ENCODE data around the gene PIWIL4.
"Not testable (repeated sequence)": the region's sequence is repeated elsewhere in the genome, so short reads cannot be mapped to it uniquely, and the experiment has no call there.

Gene PIWIL4

GRCh38 chr11:94639901-94640721, 72.9 kb downstream of the PIWIL4 start:
- H3K27ac ChIP-seq (ENCODE audit: low read length), result no peak overlapping the region
- no peak overlapping the region for H3K4me3 ChIP-seq (ENCODE audit: low read depth in 1 of 2, low read length in 2 of 2)

GRCh38 chr11:94641167-94641761, 74.1 kb downstream of the PIWIL4 start:
- no peaks in the 10 kb centered on the region for H3K9me3 ChIP-seq (ENCODE audit: control insufficient read depth in 1 of 2, low read length in 2 of 2)
- H3K4me1 ChIP-seq (ENCODE audit: control insufficient read depth in 1 of 2, insufficient read depth in 2 of 2, low read length in 2 of 2), result peaks cover 5 to 7% of the 10 kb centered on the region in 2 donors
- H3K27ac ChIP-seq (ENCODE audit: low read length), result no peak overlapping the region
- no peak overlapping the region for H3K4me3 ChIP-seq (ENCODE audit: low read depth in 1 of 2, low read length in 2 of 2)
- H3K27me3 ChIP-seq (ENCODE audit: low read depth, low read length), result no peaks in the 10 kb centered on the region
- no peaks in the 10 kb centered on the region for H3K36me3 ChIP-seq (ENCODE audit: control insufficient read depth in 1 of 2, insufficient read depth in 2 of 2, low read length in 2 of 2)

More at GRCh38 chr11:94639901-94640721, 72.9 kb downstream of the PIWIL4 start:
- H3K9me3 ChIP-seq (ENCODE audit: control insufficient read depth in 1 of 2, low read length in 2 of 2), result no peaks in the 10 kb centered on the region
- H3K4me1 ChIP-seq (ENCODE audit: control insufficient read depth in 1 of 2, insufficient read depth in 2 of 2, low read length in 2 of 2), result peaks cover 5 to 7% of the 10 kb centered on the region in 2 donors
- no peaks in the 10 kb centered on the region for H3K27me3 ChIP-seq (ENCODE audit: low read depth, low read length)
- no peaks in the 10 kb centered on the region for H3K36me3 ChIP-seq (ENCODE audit: control insufficient read depth in 1 of 2, insufficient read depth in 2 of 2, low read length in 2 of 2)

GRCh38 chr11:94643186-94643585, 76.0 kb downstream of the PIWIL4 start:
- H3K27me3 ChIP-seq (ENCODE audit: low read depth, low read length); H3K36me3 ChIP-seq (ENCODE audit: control insufficient read depth in 1 of 2, insufficient read depth in 2 of 2, low read length in 2 of 2); H3K4me1 ChIP-seq (ENCODE audit: control insufficient read depth in 1 of 2, insufficient read depth in 2 of 2, low read length in 2 of 2); H3K27ac ChIP-seq (ENCODE audit: low read length); H3K9me3 ChIP-seq (ENCODE audit: control insufficient read depth in 1 of 2, low read length in 2 of 2); H3K4me3 ChIP-seq (ENCODE audit: low read depth in 1 of 2, low read length in 2 of 2): not testable (repeated sequence)

GRCh38 chr11:94647926-94648325, 80.8 kb downstream of the PIWIL4 start:
- Histone ChIP-seq H3K4me1 (ENCODE audit: control insufficient read depth in 1 of 2, insufficient read depth in 2 of 2, low read length in 2 of 2) (peaks cover 0 to 4% of the 10 kb centered on the region in 2 donors), H3K27ac (ENCODE audit: low read length) (no peak overlapping the region)

GRCh38 chr11:94648789-94649188, 81.6 kb downstream of the PIWIL4 start:
- Histone ChIP-seq H3K4me1 (ENCODE audit: control insufficient read depth in 1 of 2, insufficient read depth in 2 of 2, low read length in 2 of 2) (peaks cover 0 to 4% of the 10 kb centered on the region in 2 donors), H3K27me3 (ENCODE audit: low read depth, low read length) (no peaks in the 10 kb centered on the region), H3K9me3 (ENCODE audit: control insufficient read depth in 1 of 2, low read length in 2 of 2) (no peaks in the 10 kb centered on the region), H3K4me3 (ENCODE audit: low read depth in 1 of 2, low read length in 2 of 2) (no peak overlapping the region), H3K27ac (ENCODE audit: low read length) (no peak overlapping the region), H3K36me3 (ENCODE audit: control insufficient read depth in 1 of 2, insufficient read depth in 2 of 2, low read length in 2 of 2) (no peaks in the 10 kb centered on the region)

More at GRCh38 chr11:94647926-94648325, 80.8 kb downstream of the PIWIL4 start:
- H3K36me3 ChIP-seq (ENCODE audit: control insufficient read depth in 1 of 2, insufficient read depth in 2 of 2, low read length in 2 of 2), result no peaks in the 10 kb centered on the region
- no peaks in the 10 kb centered on the region for H3K27me3 ChIP-seq (ENCODE audit: low read depth, low read length)
- H3K4me3 ChIP-seq (ENCODE audit: low read depth in 1 of 2, low read length in 2 of 2), result no peak overlapping the region
- no peaks in the 10 kb centered on the region for H3K9me3 ChIP-seq (ENCODE audit: control insufficient read depth in 1 of 2, low read length in 2 of 2)

- Histone ChIP-seq H3K4me1 (ENCODE audit: control insufficient read depth in 1 of 2, insufficient read depth in 2 of 2, low read length in 2 of 2) (peaks cover 0 to 4% of the 10 kb centered on the region in 2 donors), H3K36me3 (ENCODE audit: control insufficient read depth in 1 of 2, insufficient read depth in 2 of 2, low read length in 2 of 2) (no peaks in the 10 kb centered on the region), H3K9me3 (ENCODE audit: control insufficient read depth in 1 of 2, low read length in 2 of 2) (no peaks in the 10 kb centered on the region), H3K27me3 (ENCODE audit: low read depth, low read length) (no peaks in the 10 kb centered on the region), H3K4me3 (ENCODE audit: low read depth in 1 of 2, low read length in 2 of 2) (no peak overlapping the region), H3K27ac (ENCODE audit: low read length) (no peak overlapping the region)
These were observed 82.1 kb downstream of the PIWIL4 start for GRCh38 chr11:94649254-94649653.

GRCh38 chr11:94649964-94650623, 82.9 kb downstream of the PIWIL4 start:
- no peaks in the 10 kb centered on the region for H3K36me3 ChIP-seq (ENCODE audit: control insufficient read depth in 1 of 2, insufficient read depth in 2 of 2, low read length in 2 of 2)
- no peak overlapping the region for H3K27ac ChIP-seq (ENCODE audit: low read length)
- H3K4me3 ChIP-seq (ENCODE audit: low read depth in 1 of 2, low read length in 2 of 2), result no peak overlapping the region
- H3K4me1 ChIP-seq (ENCODE audit: control insufficient read depth in 1 of 2, insufficient read depth in 2 of 2, low read length in 2 of 2), result peaks cover 0 to 4% of the 10 kb centered on the region in 2 donors
- H3K27me3 ChIP-seq (ENCODE audit: low read depth, low read length), result no peaks in the 10 kb centered on the region
- H3K9me3 ChIP-seq (ENCODE audit: control insufficient read depth in 1 of 2, low read length in 2 of 2), result no peaks in the 10 kb centered on the region

GRCh38 chr11:94650756-94651155, 83.6 kb downstream of the PIWIL4 start:
- Histone ChIP-seq H3K27ac (ENCODE audit: low read length) (no peak overlapping the region), H3K9me3 (ENCODE audit: control insufficient read depth in 1 of 2, low read length in 2 of 2) (no peaks in the 10 kb centered on the region), H3K4me1 (ENCODE audit: control insufficient read depth in 1 of 2, insufficient read depth in 2 of 2, low read length in 2 of 2) (peaks cover 0 to 4% of the 10 kb centered on the region in 2 donors)

GRCh38 chr11:94652735-94653284, 85.6 kb downstream of the PIWIL4 start:
- no peaks in the 10 kb centered on the region for H3K36me3 ChIP-seq (ENCODE audit: control insufficient read depth in 1 of 2, insufficient read depth in 2 of 2, low read length in 2 of 2)
- no peak overlapping the region for H3K27ac ChIP-seq (ENCODE audit: low read length)
- H3K9me3 ChIP-seq (ENCODE audit: control insufficient read depth in 1 of 2, low read length in 2 of 2), result no peaks in the 10 kb centered on the region
- H3K4me3 ChIP-seq (ENCODE audit: low read depth in 1 of 2, low read length in 2 of 2), result no peak overlapping the region
- H3K4me1 ChIP-seq (ENCODE audit: control insufficient read depth in 1 of 2, insufficient read depth in 2 of 2, low read length in 2 of 2), result peaks cover 0 to 4% of the 10 kb centered on the region in 2 donors
- H3K27me3 ChIP-seq (ENCODE audit: low read depth, low read length), result no peaks in the 10 kb centered on the region

More at GRCh38 chr11:94650756-94651155, 83.6 kb downstream of the PIWIL4 start:
- H3K27me3 ChIP-seq (ENCODE audit: low read depth, low read length), result no peaks in the 10 kb centered on the region
- no peak overlapping the region for H3K4me3 ChIP-seq (ENCODE audit: low read depth in 1 of 2, low read length in 2 of 2)
- no peaks in the 10 kb centered on the region for H3K36me3 ChIP-seq (ENCODE audit: control insufficient read depth in 1 of 2, insufficient read depth in 2 of 2, low read length in 2 of 2)

- no peak overlapping the region for H3K27ac ChIP-seq (ENCODE audit: low read length)
- H3K36me3 ChIP-seq (ENCODE audit: control insufficient read depth in 1 of 2, insufficient read depth in 2 of 2, low read length in 2 of 2), result no peaks in the 10 kb centered on the region
- no peaks in the 10 kb centered on the region for H3K9me3 ChIP-seq (ENCODE audit: control insufficient read depth in 1 of 2, low read length in 2 of 2)
- no peak overlapping the region for H3K4me3 ChIP-seq (ENCODE audit: low read depth in 1 of 2, low read length in 2 of 2)
- no peaks in the 10 kb centered on the region for H3K27me3 ChIP-seq (ENCODE audit: low read depth, low read length)
- H3K4me1 ChIP-seq (ENCODE audit: control insufficient read depth in 1 of 2, insufficient read depth in 2 of 2, low read length in 2 of 2), result peaks cover 0 to 4% of the 10 kb centered on the region in 2 donors
These were observed 86.4 kb downstream of the PIWIL4 start for GRCh38 chr11:94653561-94653960.

GRCh38 chr11:94654201-94654600, 87.0 kb downstream of the PIWIL4 start:
- H3K4me3 ChIP-seq (ENCODE audit: low read depth in 1 of 2, low read length in 2 of 2), result no peak overlapping the region
- H3K36me3 ChIP-seq (ENCODE audit: control insufficient read depth in 1 of 2, insufficient read depth in 2 of 2, low read length in 2 of 2), result no peaks in the 10 kb centered on the region
- peaks cover 0 to 4% of the 10 kb centered on the region in 2 donors for H3K4me1 ChIP-seq (ENCODE audit: control insufficient read depth in 1 of 2, insufficient read depth in 2 of 2, low read length in 2 of 2)
- no peak overlapping the region for H3K27ac ChIP-seq (ENCODE audit: low read length)
- H3K9me3 ChIP-seq (ENCODE audit: control insufficient read depth in 1 of 2, low read length in 2 of 2), result no peaks in the 10 kb centered on the region
- H3K27me3 ChIP-seq (ENCODE audit: low read depth, low read length), result no peaks in the 10 kb centered on the region
